ENCODE measurements around the gene SALL1.

SALL1 gene

GRCh38 chr16:51150888-51151320 lies at the start of gene SALL1:
Gene SALL1 (minus strand): TSS chr16:51151270. CDS start chr16:51151241, 29 bp downstream.
- DNase-seq (ENCODE audit: low read depth, low spot score), result no peak

GRCh38 chr16:51200793-51201192 lies 49.7 kb upstream of the SALL1 start:
- no peak for DNase-seq (ENCODE audit: low read depth, low spot score)

GRCh38 chr16:51197953-51198748 lies 47.1 kb upstream of the SALL1 start:
- no peak for DNase-seq (ENCODE audit: low read depth, low spot score)

GRCh38 chr16:51193879-51194278 lies 42.8 kb upstream of the SALL1 start:
- DNase-seq (ENCODE audit: low read depth, low spot score), result no peak

GRCh38 chr16:51184702-51185433 lies 33.8 kb upstream of the SALL1 start:
- DNase-seq (ENCODE audit: low read depth, low spot score), result no peak

GRCh38 chr16:51181503-51181811 lies 30.4 kb upstream of the SALL1 start:
- no peak for DNase-seq (ENCODE audit: low read depth, low spot score)

- DNase-seq (ENCODE audit: low read depth, low spot score), result no peak
Measured at GRCh38 chr16:51180719-51181502, 29.8 kb upstream of the SALL1 start.

- DNase-seq (ENCODE audit: low read depth, low spot score), result no peak
Measured at GRCh38 chr16:51175081-51175480, 24.0 kb upstream of the SALL1 start.

- DNase-seq (ENCODE audit: low read depth, low spot score), result no peak
Measured at GRCh38 chr16:51172368-51172767, 21.3 kb upstream of the SALL1 start.

GRCh38 chr16:51168755-51169154 lies 17.7 kb upstream of the SALL1 start:
- DNase-seq (ENCODE audit: low read depth, low spot score), result no peak

- no peak for DNase-seq (ENCODE audit: low read depth, low spot score)
Measured at GRCh38 chr16:51167170-51167895, 16.3 kb upstream of the SALL1 start.

GRCh38 chr16:51166541-51166940 lies 15.5 kb upstream of the SALL1 start:
- DNase-seq (ENCODE audit: low read depth, low spot score), result no peak

- no peak for DNase-seq (ENCODE audit: low read depth, low spot score)
Measured at GRCh38 chr16:51166091-51166490, 15.0 kb upstream of the SALL1 start.

GRCh38 chr16:51165043-51165442 lies 14.0 kb upstream of the SALL1 start:
- no peak for DNase-seq (ENCODE audit: low read depth, low spot score)

- DNase-seq (ENCODE audit: low read depth, low spot score), result no peak
Measured at GRCh38 chr16:51164574-51164973, 13.5 kb upstream of the SALL1 start.

GRCh38 chr16:51163894-51164566 lies 13.0 kb upstream of the SALL1 start:
- DNase-seq (ENCODE audit: low read depth, low spot score), result no peak

- DNase-seq (ENCODE audit: low read depth, low spot score), result no peak
Measured at GRCh38 chr16:51163366-51163765, 12.3 kb upstream of the SALL1 start.

- DNase-seq (ENCODE audit: low read depth, low spot score), result no peak
Measured at GRCh38 chr16:51161440-51162195, 10.5 kb upstream of the SALL1 start.

- no peak for DNase-seq (ENCODE audit: low read depth, low spot score)
Measured at GRCh38 chr16:51159865-51160264, 8.8 kb upstream of the SALL1 start.

- DNase-seq (ENCODE audit: low read depth, low spot score), result no peak
Measured at GRCh38 chr16:51159296-51159695, 8.2 kb upstream of the SALL1 start.

Measured in activated naive CD8-positive, alpha-beta T cell treated with anti-CD3 and anti-CD28 coated beads, Interleukin-2, amount 50 U/mL, for 16 hours (primary cell).